ENCODE measurements around the gene CRTC1. TPM values are rescaled to one million over a fixed set of nuclear protein-coding genes. Genes with fewer than 3 reads are reported as not detected.
"Not testable (repeated sequence)": the region's sequence is repeated elsewhere in the genome, so short reads cannot be mapped to it uniquely, and the experiment has no call there.

The CRTC1 gene
- total RNA-seq, 1 experiment from 2014 or later: 1.6 TPM

DNA sequence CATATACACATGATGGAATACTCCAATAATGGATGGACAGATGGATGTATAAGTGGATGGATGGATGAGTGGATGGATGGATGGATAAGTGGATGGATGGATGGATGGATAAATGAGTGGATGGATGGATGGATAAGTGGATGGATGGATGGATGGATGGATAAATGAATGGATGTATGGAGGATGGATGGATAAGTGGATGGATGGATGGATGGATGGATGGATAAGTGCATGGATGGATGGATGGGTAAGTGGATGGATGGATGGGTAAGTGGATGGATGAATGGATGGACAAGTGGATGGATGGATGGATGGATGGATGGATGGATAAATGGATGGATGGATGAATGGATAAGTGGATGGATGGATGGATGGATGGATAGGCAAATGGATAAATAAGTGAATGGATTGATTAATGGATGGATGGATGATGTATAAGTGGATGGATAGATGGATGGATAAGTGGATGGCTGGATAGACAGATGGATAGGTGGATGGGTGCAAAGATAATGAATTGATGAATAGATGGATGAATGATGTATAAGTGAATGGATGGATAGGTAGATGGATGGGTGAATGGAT lies 116.0 kb downstream of the CRTC1 start:
- no peak for DNase-seq (ENCODE audit: low read depth)
- in situ Hi-C loops (cut with HindIII; ENCODE audit: low pct_unique_long_range_greater_than_20kb, low sequenced_read_pairs): no loop called here

DNA sequence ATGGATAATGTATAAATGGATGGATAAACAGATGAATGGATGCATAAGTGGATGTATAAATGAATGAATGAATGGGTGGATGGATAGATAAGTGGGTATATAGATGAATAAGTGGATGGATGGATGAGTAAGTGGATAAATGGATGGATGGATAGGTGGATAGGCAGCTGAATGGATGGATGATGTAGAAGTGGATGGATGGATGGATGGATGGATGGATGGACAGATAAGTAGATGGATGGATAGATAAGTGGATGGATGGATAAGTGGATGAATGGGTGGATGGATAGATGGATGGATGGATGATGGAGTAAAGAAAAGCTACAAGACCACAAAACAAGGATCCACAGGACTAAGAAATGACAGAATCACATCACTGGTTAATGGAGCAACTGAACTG lies 116.6 kb downstream of the CRTC1 start:
- in situ Hi-C loops (cut with HindIII; ENCODE audit: low pct_unique_long_range_greater_than_20kb, low sequenced_read_pairs): no loop called here
- no peak for DNase-seq (ENCODE audit: low read depth)

DNA sequence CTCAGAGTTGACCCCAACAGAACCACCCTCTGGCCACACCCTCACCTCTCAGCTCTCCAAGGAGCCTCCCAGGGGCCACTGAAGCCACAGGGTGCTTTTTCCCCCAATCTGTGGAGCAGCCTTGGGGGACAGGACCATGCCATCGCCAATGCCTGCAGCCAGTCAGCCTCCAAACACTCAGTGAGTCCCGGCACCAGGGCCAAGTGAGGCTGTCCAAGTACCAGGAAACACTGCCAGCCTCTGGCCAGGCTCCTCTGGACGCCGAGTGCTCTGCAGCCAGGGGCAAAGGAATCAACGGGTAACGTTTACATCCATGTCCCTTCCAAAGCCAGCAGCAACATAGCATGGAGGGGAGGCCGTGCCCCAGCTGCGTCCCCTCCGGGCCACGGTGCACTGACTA lies 117.2 kb downstream of the CRTC1 start:
- no peak for DNase-seq (ENCODE audit: low read depth)
- in situ Hi-C loops (cut with HindIII; ENCODE audit: low pct_unique_long_range_greater_than_20kb, low sequenced_read_pairs): no loop called here

DNA sequence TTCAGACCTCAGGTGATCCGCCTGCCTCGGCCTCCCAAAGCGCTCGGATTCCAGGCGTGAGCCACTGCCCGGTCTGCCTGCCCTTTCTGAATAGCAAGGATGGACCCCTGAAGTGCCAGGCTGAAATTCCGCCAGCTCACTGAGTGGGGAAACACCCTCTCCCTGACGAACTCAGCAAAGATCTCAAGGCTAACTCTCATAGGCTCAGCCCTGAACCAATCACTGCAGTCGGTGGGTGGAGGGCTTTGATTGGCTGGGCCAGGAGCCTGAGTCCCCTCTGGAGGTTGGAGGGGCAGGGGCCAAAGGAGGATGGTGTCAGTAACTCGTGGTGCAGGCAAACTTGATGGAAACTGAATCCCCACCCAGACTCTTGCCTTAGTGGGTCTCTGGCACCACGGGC lies 118.9 kb downstream of the CRTC1 start:
- peak; percentile 19 for DNase-seq (ENCODE audit: low read depth)
- in situ Hi-C loops (cut with HindIII; ENCODE audit: low pct_unique_long_range_greater_than_20kb, low sequenced_read_pairs): no loop called here

DNA sequence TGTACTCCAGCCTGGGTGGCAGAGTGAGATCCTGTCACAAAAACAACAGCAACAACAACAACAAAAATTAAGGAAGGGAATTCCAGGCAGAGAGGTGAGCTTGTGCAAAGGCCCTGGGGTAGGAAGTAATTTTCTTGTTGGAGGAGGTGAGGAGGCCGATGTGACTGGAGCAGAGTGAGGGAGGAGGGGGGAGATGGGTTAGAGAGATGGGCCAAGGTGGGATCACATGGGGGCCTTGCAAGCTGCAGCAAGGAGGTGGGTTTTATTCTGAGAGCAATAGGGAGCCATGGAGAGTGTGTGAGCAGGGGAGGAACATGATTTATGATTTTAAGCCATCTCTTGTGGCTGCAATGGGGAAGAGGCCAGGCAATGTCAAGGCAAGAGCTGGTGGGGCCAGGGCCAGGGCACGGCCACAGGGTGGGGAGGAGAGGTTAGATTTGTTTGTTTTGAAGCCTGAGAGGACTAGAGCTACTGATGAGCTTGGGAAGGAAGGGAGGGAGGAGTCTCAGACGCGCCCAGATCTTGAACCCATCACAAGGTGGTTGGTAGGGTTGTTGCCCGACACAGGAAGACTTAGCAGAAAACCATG lies 120.2 kb downstream of the CRTC1 start:
- in situ Hi-C loops (cut with HindIII; ENCODE audit: low pct_unique_long_range_greater_than_20kb, low sequenced_read_pairs): no loop called here
- no peak for DNase-seq (ENCODE audit: low read depth)

GRCh38 chr19:18804139-18804601 lies 120.7 kb downstream of the CRTC1 start:
- in situ Hi-C loops (cut with HindIII; ENCODE audit: low pct_unique_long_range_greater_than_20kb, low sequenced_read_pairs): no loop called here
- no peak for DNase-seq (ENCODE audit: low read depth)

GRCh38 chr19:18804643-18805042 lies 121.2 kb downstream of the CRTC1 start:
- no peak for DNase-seq (ENCODE audit: low read depth)
- in situ Hi-C loops (cut with HindIII; ENCODE audit: low pct_unique_long_range_greater_than_20kb, low sequenced_read_pairs): no loop called here

DNA sequence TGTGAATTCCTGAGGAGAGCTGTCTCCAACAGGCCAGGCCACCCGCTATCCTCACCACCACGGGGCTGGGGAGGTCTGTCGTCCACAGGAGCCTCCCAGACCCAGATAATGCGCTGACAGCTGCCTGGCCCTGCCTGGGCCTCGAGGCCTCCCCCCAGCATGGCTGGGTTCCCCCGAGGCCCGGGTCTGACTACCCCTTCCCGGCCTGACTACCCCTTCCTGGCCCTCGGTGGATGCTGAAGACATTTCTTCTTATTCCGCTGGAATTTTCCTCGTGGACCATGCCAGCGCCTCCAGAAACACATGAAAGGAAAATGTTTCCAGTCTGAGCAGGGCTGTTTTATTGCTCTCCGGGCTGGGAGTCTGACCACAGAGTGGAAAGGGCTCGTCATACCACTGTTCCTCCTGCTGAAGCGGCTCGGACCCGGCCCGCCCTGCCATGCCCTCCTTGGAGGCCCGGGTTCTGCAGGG lies 124.4 kb downstream of the CRTC1 start:
- no peak for DNase-seq (ENCODE audit: low read depth)
- in situ Hi-C loops (cut with HindIII; ENCODE audit: low pct_unique_long_range_greater_than_20kb, low sequenced_read_pairs): no loop called here

GRCh38 chr19:18809149-18809868 lies 125.8 kb downstream of the CRTC1 start:
- DNase-seq (ENCODE audit: low read depth): no peak

DNA sequence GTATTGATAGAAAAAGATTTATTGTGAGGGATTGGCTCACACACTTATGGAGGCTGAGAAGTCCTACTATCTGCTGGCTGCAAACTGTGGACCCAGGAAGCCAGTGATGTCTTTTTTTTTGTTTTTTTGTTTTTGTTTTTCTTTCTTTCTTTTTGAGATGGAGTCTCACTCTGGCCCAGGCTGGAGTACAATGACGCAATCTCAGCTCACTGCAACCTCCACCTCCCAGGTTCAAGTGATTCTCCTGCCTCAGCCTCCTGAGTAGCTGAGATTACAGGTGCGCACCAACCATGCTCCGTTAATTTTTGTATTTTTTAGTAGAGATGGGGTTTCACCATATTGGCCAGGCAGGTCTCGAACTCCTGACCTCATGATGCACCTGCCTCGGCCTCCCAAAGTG lies 128.2 kb downstream of the CRTC1 start:
- in situ Hi-C loops (cut with HindIII; ENCODE audit: low pct_unique_long_range_greater_than_20kb, low sequenced_read_pairs); DNase-seq (ENCODE audit: low read depth): not testable (repeated sequence)

More at GRCh38 chr19:18809149-18809868, 125.8 kb downstream of the CRTC1 start:
- in situ Hi-C loops (cut with HindIII; ENCODE audit: low pct_unique_long_range_greater_than_20kb, low sequenced_read_pairs): no loop called here

- in situ Hi-C loops (cut with HindIII; ENCODE audit: low pct_unique_long_range_greater_than_20kb, low sequenced_read_pairs): no loop called here
- DNase-seq (ENCODE audit: low read depth): no peak
These were observed 130.6 kb downstream of the CRTC1 start for GRCh38 chr19:18814063-18814462.

DNA sequence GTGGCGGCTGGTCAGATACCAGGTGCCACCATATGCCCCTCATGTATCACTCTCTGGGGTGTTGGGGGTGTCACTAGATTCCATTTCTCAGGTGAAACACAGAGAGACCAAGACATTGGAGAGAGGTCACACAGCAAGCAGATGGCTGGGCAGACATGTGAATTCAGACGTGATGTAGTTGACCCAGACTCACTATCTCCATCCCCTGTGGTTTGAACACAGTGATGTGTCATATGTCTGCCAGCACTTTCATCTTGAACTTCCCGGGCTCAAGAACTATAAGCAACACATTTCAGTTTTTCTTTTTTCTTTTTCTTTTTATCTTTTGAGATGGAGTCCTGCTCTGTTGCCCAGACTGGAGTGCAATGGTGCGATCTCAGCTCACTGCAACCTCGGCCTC lies 132.2 kb downstream of the CRTC1 start:
- no peak for DNase-seq (ENCODE audit: low read depth)
- in situ Hi-C loops (cut with HindIII; ENCODE audit: low pct_unique_long_range_greater_than_20kb, low sequenced_read_pairs): no loop called here

GRCh38 chr19:18816645-18817044 lies 133.2 kb downstream of the CRTC1 start:
- in situ Hi-C loops (cut with HindIII; ENCODE audit: low pct_unique_long_range_greater_than_20kb, low sequenced_read_pairs); DNase-seq (ENCODE audit: low read depth): not testable (repeated sequence)

DNA sequence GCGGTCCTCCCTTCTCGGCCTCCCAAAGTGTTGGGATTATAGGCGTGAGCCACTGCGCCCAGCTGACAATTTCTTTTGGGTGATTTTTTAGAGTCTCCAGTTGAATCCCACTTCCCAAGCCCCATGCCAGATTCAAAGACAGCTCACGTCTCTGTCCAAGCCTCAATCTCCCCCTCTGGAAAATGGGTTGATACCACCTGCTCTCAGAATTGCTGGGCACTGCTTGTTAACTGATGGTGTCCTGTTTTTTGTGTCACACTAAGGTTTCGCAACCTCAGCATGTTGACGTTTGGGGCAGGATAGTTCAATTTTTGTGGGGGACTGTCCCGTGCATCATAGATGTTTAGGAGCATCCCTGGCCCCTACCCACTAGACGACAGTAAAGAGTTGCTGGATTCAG lies 134.1 kb downstream of the CRTC1 start:
- in situ Hi-C loops (cut with HindIII; ENCODE audit: low pct_unique_long_range_greater_than_20kb, low sequenced_read_pairs): no loop called here
- DNase-seq (ENCODE audit: low read depth): no peak

DNA sequence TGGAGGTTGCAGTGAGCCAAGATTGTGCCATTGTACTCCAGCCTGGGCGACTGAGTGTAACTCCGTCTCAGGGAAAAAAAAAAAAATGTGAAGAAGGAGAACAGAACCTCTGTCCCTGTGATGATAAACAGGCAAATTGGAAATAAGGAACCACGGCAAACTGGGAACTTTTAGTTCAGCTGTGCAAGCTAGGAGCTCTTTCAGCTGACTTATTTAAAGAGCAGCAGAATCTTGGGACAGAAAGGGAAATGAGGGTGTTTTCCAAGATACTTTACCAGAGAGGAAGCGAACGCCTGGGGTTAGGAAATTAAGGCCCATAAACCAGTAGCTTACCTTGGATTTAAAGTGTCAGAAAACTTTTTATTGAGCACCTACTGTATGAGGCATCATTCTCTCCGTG lies 145.3 kb downstream of the CRTC1 start:
- in situ Hi-C loops (cut with HindIII; ENCODE audit: low pct_unique_long_range_greater_than_20kb, low sequenced_read_pairs): no loop called here
- no peak for DNase-seq (ENCODE audit: low read depth)

- no peak for DNase-seq (ENCODE audit: low read depth)
- in situ Hi-C loops (cut with HindIII; ENCODE audit: low pct_unique_long_range_greater_than_20kb, low sequenced_read_pairs): no loop called here
These were observed 147.0 kb downstream of the CRTC1 start for GRCh38 chr19:18830488-18830887.

DNA sequence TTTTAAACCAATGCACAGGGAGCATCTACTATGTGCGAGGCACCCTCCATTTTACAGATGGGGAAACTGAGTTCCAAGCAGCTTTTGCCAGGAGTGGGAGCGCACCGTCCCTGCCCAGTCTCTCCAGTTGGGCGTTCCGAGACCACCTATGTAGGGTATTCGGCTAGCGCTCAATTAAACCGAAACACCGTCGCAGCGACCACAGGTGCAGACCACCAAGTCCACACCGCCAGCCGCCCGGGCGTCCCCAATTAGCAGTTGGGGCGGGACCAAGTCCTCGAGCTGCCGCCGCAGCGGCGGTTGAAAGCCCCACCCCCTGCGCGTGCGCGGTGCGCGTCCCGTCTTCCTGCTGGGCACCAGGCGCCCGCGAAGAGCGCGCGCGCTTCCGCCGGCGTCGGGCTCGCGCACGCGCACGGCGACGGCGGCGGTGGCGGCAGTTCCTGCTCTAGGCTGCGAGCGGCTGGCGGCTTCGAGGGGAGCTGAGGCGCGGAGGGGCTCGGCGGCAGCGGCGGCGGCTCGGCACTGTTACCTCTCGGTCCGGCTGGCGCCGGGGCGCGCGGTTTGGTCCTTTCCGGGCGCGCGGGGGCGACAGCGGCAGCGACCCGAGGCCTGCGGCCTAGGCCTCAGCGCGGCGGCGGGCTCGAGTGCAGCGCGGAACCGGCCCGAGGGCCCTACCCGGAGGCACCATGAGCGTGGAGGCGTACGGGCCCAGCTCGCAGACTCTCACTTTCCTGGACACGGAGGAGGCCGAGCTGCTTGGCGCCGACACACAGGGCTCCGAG lies 148.2 kb downstream of the CRTC1 start, which contains the start of gene UPF1:
Gene UPF1, plus strand, starts transcription at position 436 of the 782 bp plus-strand sequence. Its CDS starts 251 bp downstream, at position 687.
- DNase-seq (ENCODE audit: low read depth): peak; percentile 89
- in situ Hi-C loops (cut with HindIII; ENCODE audit: low pct_unique_long_range_greater_than_20kb, low sequenced_read_pairs): no loop called here

Measured in Caki2 (cell line).